Fibroblast of upper back skin (primary cell): Measurements from ENCODE around the gene ACSM2B.
"Not testable (repeated sequence)": the region's sequence is repeated elsewhere in the genome, so short reads cannot be mapped to it uniquely, and the experiment has no call there.

Experiments used
- DNase-seq: peaks from one replicate; pipeline ENCODE4 v3.0.0-alpha.2; 2013

Gene ACSM2B

DNA sequence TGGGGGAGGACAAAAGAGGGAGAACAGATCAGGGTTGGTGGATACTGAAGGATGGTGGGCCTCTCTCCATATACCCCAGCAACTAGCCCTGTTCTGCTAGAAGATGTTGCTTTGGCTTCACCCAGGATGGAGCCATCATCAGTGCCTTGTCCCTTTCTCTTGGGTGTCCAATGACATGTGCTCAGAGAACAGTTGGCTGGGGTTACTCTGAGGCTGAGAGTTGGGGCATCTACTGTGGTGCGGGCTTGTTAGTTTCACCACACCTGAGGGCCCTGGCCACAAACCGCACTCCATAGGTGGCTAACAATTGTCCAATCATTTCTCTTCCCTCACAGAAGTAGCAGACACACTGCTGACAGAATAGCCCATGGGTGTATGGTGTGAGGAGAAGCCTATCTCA, 18.9 kb upstream of the ACSM2B start:
- DNase-seq, result not testable (repeated sequence)

GRCh38 chr16:20592780-20593179, 16.6 kb upstream of the ACSM2B start:
- DNase-seq, result not testable (repeated sequence)

DNA sequence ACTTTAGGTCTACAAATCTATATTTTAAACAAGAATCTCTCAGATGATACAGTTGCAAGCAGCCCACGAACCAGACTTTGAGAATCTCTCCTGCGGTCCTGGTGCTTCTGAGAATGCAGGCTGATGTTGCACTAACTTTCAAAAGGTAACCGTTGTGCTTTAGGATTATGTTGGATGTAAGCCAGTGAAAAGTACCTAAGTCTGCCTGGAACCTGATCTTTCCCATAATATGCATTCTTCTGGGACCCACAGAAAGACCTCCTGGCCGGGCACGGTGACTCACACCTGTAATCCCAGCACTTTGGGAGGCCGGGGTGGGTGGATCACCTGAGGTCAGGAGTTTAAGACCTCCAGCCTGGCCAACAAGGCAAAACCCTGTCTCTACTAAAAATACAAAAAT, 13.3 kb upstream of the ACSM2B start:
- not testable (repeated sequence) for DNase-seq

DNA sequence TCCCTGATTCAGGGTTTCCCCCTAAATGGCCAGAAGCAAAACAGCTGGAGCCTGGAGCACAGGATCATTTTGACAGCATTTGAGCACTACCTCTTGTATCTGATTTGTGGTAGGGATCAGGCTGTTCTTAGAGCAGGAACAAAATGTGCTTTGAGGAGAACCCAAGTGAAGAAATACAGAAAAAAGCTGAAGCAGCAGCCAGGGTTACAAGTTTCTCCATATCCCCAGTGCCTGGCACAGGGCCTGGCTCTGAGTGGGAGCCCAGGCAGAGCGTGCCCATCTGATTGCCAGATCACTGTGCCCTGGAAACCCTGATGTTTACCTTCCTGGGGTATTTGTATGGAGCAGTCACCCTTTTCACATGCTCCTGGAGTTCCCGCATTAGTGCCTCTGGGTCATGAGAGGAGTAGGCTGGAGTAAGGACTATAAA, 11.5 kb upstream of the ACSM2B start:
- DNase-seq, result not testable (repeated sequence)

DNA sequence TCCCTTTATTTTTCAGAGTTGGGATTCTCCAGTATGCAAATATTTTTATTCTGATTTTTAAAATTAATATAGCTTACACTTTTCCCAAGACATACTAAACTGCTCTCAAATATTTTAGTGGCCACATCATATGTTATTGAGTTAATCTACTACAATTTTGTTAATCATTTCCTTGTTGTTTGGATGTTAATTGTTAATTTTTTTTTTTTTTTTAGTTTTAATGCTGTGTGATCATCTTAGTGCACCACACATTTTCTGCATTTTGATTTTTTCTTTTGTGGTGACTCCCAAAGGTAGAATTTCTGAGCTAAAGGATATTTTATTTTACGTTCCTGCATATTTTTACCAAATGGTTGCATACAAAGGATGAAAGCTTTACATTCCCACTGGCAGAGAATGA, 10.5 kb upstream of the ACSM2B start:
- DNase-seq, result not testable (repeated sequence)

DNA sequence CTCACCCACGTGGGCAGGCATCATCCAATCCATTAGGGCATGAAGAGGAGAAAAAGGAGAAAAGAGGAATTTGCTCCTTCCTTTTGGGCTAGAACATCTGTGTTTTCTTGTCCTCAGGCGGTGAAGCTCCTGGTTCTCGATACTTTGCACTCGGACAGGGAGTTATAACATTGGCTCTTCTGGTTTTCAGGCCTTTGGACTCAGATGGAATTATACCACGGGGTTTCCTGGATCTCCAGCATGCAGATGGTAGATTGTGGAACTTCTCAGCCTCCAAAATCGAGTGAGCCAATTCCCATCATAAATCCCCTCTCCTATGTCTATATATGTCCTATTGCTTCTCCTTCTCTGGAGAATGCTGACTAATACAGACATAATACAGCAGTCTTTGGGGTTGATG, 9.9 kb upstream of the ACSM2B start:
- DNase-seq, result not testable (repeated sequence)

GRCh38 chr16:20580487-20581259, 4.5 kb upstream of the ACSM2B start:
- not testable (repeated sequence) for DNase-seq

- not testable (repeated sequence) for DNase-seq
These were observed 1.9 kb upstream of the ACSM2B start for GRCh38 chr16:20578091-20578490.

GRCh38 chr16:20569117-20569651, 7.0 kb downstream of the ACSM2B start:
- not testable (repeated sequence) for DNase-seq

DNA sequence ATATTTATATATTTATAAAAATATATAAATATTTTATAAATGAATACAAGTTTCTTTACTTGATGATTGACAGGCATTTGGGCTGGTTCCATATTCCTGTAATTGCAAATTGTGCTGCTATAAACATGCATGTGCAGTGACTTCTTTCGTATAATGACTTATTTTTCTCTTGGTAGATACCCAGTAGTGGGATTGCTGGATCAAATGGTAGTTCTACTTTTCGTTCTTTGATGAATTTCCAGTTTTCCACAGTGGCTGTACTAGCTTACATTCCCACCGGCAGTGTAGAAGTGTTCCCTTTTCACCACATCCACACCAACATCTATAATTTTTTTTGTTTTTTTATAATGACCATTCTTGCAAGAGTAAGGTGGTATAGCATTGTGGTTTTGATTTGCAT, 7.8 kb downstream of the ACSM2B start:
- DNase-seq, result no peak

DNA sequence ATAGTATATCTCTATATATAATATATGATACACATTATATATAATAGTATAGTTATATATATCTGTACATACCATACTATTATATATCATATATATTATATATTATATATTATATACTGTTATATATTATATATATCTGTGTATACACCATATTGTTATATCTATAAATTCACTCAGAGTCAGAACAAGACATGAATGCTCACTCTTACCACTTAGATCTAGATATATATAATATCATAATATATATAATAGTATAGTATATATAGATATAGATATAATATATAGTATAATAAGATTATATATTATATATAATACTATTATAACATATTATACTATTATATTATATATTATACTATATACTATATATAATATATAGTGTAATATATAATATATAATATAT, 9.3 kb downstream of the ACSM2B start:
- DNase-seq, result no peak

- not testable (repeated sequence) for DNase-seq
These were observed 10.8 kb downstream of the ACSM2B start for GRCh38 chr16:20565334-20565733.

- not testable (repeated sequence) for DNase-seq
These were observed 11.9 kb downstream of the ACSM2B start for GRCh38 chr16:20564218-20564617.

DNA sequence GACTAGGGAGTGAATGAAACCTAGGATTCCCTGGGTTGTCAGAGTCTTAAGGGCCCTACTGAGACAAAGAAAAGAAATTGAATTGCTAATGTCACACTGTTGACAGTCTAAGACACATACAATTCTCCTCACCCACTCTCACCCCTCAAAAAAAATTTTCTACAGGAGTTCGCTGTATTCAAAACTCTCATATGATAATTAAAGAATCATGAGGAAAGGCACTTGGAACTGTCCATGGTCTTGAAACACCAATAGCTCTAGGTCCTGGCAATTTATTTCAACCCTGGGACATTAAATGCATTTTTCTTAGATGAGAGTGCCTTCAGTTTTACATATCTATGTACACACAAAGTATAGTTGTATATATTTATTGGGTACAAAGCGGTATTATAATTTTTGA, 20.5 kb downstream of the ACSM2B start:
- DNase-seq, result not testable (repeated sequence)

GRCh38 chr16:20554689-20555088, 21.5 kb downstream of the ACSM2B start:
- not testable (repeated sequence) for DNase-seq

DNA sequence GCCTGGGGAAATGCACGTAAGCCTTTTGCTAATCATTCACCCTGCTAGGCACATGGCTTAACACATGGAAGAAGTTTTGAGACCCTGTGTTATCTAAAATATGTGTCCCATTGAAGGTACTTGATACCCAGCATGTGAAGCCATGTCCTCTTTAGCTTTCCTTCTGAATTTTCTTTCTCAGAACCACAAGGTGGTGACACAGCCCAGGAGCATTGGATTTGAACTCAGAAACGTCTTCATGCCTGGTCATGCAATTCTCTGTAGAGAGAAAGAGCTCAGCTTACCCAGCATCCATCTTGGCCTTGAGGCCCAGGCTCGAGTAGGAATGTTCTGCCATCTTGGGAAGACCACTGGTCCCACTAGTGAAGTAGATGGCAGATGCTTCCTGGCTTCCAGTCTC, 22.7 kb downstream of the ACSM2B start:
- DNase-seq, result not testable (repeated sequence)

GRCh38 chr16:20546951-20547350, 29.2 kb downstream of the ACSM2B start:
- DNase-seq, result not testable (repeated sequence)

GRCh38 chr16:20546278-20546853, 29.8 kb downstream of the ACSM2B start:
- DNase-seq, result not testable (repeated sequence)

DNA sequence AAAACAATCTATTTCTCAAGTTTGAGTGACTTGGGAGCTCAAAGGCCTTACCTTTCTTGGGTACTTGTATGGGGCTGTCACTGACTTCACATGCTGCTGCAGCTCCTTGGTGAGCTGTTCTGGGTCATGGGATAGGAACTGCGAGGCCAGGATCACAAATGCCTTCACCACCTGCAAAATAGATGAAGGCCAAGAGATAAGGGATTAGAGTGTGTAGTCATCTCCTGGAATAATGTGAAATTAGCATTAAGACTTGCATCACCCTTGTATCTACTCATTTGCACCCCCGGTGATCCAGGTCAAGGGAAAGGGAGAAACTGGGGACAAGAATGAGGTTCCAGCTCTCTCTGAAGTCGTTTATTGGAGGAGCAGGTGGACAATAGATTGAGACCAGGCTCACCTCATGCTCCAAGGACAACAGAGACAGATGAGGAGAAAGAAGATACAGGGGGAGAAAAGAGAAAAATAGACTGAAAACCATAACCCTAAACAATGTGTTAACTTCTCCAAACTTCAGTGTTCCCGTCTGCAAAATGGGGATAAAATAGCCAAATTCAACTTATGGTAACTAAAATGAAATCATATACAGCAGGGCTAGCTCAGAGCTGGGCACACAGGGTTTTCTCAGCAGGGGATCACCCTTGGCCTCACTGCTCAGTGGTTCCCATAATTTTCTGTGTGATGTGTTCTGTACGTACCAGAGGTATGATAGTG, 35.4 kb downstream of the ACSM2B start:
- DNase-seq, result not testable (repeated sequence)

DNA sequence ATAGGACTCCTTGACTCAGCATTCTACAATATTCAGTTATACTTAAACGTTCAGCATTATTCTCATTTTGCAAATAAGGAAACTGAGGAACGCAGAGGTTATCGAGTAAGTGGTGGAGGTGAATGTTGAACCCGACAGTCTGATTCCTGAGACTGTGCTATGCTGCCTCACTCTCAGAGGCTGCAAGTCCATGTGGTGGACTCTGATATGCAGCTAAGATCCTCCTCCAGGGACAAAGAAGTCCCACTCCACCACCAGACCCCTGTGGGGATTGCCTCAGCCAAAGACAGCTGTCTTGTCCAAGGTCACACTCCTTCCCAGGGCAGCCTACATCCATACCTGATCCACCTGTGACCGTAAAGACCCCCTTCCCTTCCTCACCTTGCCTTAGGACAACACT, 37.5 kb downstream of the ACSM2B start:
- no peak for DNase-seq

GRCh38 chr16:20538181-20538580, 38.0 kb downstream of the ACSM2B start:
- DNase-seq, result no peak

GRCh38 chr16:20536669-20537068, 39.5 kb downstream of the ACSM2B start:
- not testable (repeated sequence) for DNase-seq

DNA sequence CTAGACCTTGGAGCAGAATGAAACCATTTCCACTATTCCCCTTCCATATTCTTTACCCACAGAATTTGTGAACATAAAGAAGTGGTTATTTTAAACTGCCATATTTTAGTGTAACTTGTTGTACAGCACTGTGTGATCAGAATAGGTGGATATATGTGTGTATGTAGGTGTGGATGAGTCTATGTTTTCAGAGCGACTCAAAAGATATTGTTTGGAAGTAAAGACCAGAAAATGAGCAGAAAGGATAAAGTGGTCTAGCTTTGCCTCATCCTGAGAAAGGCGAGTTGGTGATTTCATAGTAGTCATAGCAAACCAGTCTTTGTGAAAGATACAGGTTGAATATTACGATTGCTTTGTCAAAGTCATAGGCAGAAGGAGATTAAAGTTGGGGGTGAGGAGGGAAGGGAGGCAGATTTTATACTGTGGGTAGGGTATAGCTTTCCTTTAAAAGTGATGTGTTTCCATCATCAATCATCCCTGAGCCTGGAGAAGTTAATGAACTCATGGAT, 43.8 kb downstream of the ACSM2B start:
- DNase-seq, result not testable (repeated sequence)
